Tibial artery (tissue), 4 donors: ENCODE data around the gene LNP1.

ENCODE experiments used
- DNase-seq, 2 donors: peaks; one replicate each; pipeline ENCODE4 v3.0.0-alpha.2; 2019
- H3K27ac ChIP-seq, 2 donors: fragments of 200-600 bp; sonication (generic) in 1 of 2; 1 replicate in 1 of 2; 2 replicates in 1 of 2; pipeline ENCODE4 v1.5.1; 2018 to 2019; ENCODE audit warnings: mild to moderate bottlenecking in 1 of 2
- H3K27me3 ChIP-seq, 2 donors: fragments of 200-600 bp; sonication (generic) in 1 of 2; one replicate each; pipeline versions ENCODE4 v1.5.1 to v1.6.0; 2016 to 2019
- H3K36me3 ChIP-seq, 3 donors: fragments of 200-600 bp; sonication (generic) in 2 of 3; one replicate each; pipeline ENCODE4 v1.5.1; 2016 to 2019; ENCODE audit warnings: mild to moderate bottlenecking in 2 of 3
- H3K4me1 ChIP-seq, 4 donors: fragments of 200-600 bp; sonication (generic) in 2 of 4; 1 replicate in 3 of 4; 2 replicates in 1 of 4; pipeline ENCODE4 v1.5.1; 2016 to 2019
- H3K4me3 ChIP-seq, 2 donors: fragments of 200-600 bp; sonication (generic) in 1 of 2; 1 replicate in 1 of 2; 2 replicates in 1 of 2; pipeline ENCODE4 v1.5.1; 2018 to 2019; ENCODE audit warnings: mild to moderate bottlenecking in 2 of 2
- H3K9me3 ChIP-seq, 3 donors: fragments of 200-600 bp; sonication (generic) in 1 of 3; one replicate each; pipeline ENCODE4 v1.5.1; 2016 to 2019
- intact Hi-C: fragments of 100-400 bp; cut with DNase I; formaldehyde crosslinking; loops from one replicate; pipeline ENCODE4 v1.15.0; 2023; ENCODE audit warnings: low total_unique reads
- TF ChIP-seq, protein P1 (sequence below), 2 experiments: fragments of 200-600 bp in 1 of 2; fragments of 450-650 bp in 1 of 2; IDR thresholded peaks; one replicate each; pipeline ENCODE4 v1.5.1; 2017 to 2019; ENCODE audit warnings: antibody characterized with exemption in 2 of 2, mild to moderate bottlenecking in 1 of 2, moderate library complexity in 1 of 2

The LNP1 gene

DNA sequence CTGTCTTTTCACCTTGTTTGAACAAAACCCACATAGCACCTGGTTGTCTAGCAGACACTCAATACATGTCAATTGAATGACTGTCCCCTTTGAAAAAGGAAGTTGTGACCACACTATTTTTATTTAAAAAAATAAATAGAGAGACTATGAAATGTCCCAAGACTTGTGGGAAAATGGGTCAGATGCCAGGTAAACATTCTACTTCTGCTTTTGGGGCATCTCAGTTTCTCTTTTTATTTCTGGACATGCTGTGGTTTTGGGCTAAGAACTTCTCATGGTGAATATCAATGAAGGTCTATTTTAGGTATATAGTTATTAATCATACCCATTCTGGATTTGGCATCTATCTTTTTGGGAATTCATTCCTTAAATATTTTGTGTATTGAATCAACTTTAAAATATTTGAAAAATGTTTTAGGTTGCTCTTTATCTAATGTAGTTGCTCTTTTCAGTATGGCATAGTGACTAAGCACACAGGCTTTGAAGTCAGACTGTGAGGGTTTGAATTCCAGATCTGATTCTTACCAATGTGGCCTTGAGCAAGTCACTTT lies 95.4 kb downstream of the LNP1 start:
- peak overlapping the region; percentile 7 to 19 for H3K27ac ChIP-seq
- H3K9me3 ChIP-seq = no peaks in the 10 kb centered on the region
- no peak for DNase-seq
- H3K36me3 ChIP-seq = no peaks in the 10 kb centered on the region
- TF ChIP-seq, protein P1, sequence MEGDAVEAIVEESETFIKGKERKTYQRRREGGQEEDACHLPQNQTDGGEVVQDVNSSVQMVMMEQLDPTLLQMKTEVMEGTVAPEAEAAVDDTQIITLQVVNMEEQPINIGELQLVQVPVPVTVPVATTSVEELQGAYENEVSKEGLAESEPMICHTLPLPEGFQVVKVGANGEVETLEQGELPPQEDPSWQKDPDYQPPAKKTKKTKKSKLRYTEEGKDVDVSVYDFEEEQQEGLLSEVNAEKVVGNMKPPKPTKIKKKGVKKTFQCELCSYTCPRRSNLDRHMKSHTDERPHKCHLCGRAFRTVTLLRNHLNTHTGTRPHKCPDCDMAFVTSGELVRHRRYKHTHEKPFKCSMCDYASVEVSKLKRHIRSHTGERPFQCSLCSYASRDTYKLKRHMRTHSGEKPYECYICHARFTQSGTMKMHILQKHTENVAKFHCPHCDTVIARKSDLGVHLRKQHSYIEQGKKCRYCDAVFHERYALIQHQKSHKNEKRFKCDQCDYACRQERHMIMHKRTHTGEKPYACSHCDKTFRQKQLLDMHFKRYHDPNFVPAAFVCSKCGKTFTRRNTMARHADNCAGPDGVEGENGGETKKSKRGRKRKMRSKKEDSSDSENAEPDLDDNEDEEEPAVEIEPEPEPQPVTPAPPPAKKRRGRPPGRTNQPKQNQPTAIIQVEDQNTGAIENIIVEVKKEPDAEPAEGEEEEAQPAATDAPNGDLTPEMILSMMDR (IDR thresholded peaks at IDR 0.05) = no peak
- H3K27me3 ChIP-seq = no peaks in the 10 kb centered on the region
- H3K4me3 ChIP-seq = no peak overlapping the region
- H3K4me1 ChIP-seq = peaks cover 0 to 46% (median 13%) of the 10 kb centered on the region in 4 donors
- intact Hi-C loops = no loop called here

DNA sequence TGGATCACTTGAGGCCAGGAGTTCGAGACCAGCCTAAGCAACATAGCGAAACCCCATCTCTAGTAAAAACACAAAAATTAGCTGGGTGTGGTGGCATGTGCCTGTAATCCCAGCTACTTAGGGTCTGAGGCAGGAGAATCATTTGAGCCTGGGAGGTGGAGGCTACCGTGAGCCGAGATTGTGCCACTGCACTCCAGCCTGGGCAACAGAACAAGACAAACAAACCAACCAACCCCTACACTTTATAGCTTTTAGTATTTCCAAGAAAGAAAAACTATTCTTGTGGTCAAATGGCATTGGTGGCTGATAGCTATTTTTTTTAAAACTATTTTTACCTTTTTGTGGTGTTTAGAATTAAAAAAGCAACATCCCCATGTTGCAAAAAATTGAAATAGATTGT lies 98.3 kb downstream of the LNP1 start:
- TF ChIP-seq, protein P1 (IDR thresholded peaks at IDR 0.05) = no peak
- no peak for DNase-seq
- intact Hi-C loops = no loop called here
- Histone ChIP-seq H3K9me3 (no peaks in the 10 kb centered on the region), H3K4me3 (no peak overlapping the region), H3K27ac (no peak overlapping the region), H3K4me1 (peaks cover 0 to 28% (median 7%) of the 10 kb centered on the region in 4 donors), H3K27me3 (no peaks in the 10 kb centered on the region), H3K36me3 (no peaks in the 10 kb centered on the region)

DNA sequence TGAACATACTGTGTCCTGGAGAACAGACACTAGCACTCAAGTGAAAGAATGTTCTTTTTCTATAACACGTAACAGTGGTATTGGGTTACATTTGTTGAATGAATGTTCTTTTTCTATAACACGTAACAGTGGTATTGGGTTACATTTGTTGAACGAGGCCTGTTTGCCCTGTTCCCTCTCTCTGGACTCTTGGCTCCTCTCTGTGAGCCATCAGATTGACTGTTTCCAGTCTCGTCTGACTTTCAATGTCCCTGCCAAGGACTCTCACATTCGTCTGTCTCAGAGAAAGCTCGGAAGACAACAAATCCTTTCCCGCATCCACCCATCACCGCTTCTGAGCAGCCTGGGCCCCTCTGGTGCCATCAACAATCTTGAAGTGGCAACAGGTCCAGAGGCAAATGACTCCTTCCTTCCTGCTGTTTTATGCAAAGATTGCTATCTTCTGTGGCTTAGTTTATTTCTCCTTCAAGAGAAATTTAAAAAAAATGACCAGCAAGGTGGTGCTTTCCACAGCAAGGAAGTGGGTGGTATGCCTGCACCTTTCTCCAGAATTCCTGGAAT lies 99.1 kb downstream of the LNP1 start:
- intact Hi-C loops = no loop called here
- Histone ChIP-seq H3K27ac (no peak overlapping the region), H3K27me3 (no peaks in the 10 kb centered on the region), H3K36me3 (no peaks in the 10 kb centered on the region), H3K4me1 (peaks cover 0 to 29% (median 7%) of the 10 kb centered on the region in 4 donors), H3K9me3 (no peaks in the 10 kb centered on the region), H3K4me3 (no peak overlapping the region)
- TF ChIP-seq, protein P1 (IDR thresholded peaks at IDR 0.05) = no peak
- DNase-seq = no peak

DNA sequence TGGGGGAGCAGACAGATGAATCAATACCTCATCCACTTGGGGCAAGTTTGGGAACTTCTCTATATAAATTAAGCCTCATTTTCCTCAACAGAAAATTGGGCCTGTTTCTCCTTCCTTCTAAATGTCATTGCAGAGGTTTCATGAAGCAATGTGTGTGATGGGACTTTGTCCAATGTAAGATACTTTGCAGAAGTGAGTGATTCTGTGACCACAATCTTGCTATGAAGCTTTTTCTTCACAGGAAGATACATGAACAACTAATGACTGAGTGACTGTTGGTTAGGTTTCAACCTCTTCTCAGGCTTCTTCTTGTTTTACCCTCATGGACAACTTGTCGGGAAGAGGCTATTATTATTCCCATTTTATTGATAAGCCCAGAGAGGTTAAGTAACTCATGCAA lies 102.1 kb downstream of the LNP1 start:
- no peaks in the 10 kb centered on the region for H3K27me3 ChIP-seq
- TF ChIP-seq, protein P1 (IDR thresholded peaks at IDR 0.05) = no peak
- no peak for DNase-seq
- peaks cover 0 to 32% (median 13%) of the 10 kb centered on the region in 4 donors for H3K4me1 ChIP-seq
- H3K27ac ChIP-seq = no peak overlapping the region
- intact Hi-C loops = no loop called here
- no peaks in the 10 kb centered on the region for H3K9me3 ChIP-seq
- H3K36me3 ChIP-seq = no peaks in the 10 kb centered on the region
- H3K4me3 ChIP-seq = no peak overlapping the region
